Gastroesophageal sphincter (tissue), 3 donors: ENCODE data around the gene DGKK.

Source experiments
- EP300 ChIP-seq: sonication (generic); formaldehyde crosslinking; IDR thresholded peaks from one replicate; pipeline ENCODE4 v1.6.1; 2017; ENCODE audit warnings: antibody characterized with exemption, mild to moderate bottlenecking
- POLR2A ChIP-seq, 2 donors: fragments of 450-650 bp; IDR thresholded peaks; one replicate each; pipeline ENCODE4 v1.6.1; 2017; ENCODE audit warnings: antibody characterized with exemption in 2 of 2, mild to moderate bottlenecking in 2 of 2, moderate library complexity in 1 of 2
- POLR2AphosphoS5 ChIP-seq: sonication (generic); formaldehyde crosslinking; IDR thresholded peaks from one replicate; pipeline ENCODE4 v1.6.1; 2017; ENCODE audit warnings: antibody characterized with exemption
- TF ChIP-seq, protein P1 (sequence below), 4 experiments: fragments of 200-600 bp in 2 of 4; fragments of 450-650 bp in 2 of 4; sonication (generic) in 1 of 4; IDR thresholded peaks; one replicate each; pipeline ENCODE4 v1.5.1; 2017 to 2019; ENCODE audit warnings: antibody characterized with exemption in 4 of 4, mild to moderate bottlenecking in 2 of 4, moderate library complexity in 2 of 4

DNA sequence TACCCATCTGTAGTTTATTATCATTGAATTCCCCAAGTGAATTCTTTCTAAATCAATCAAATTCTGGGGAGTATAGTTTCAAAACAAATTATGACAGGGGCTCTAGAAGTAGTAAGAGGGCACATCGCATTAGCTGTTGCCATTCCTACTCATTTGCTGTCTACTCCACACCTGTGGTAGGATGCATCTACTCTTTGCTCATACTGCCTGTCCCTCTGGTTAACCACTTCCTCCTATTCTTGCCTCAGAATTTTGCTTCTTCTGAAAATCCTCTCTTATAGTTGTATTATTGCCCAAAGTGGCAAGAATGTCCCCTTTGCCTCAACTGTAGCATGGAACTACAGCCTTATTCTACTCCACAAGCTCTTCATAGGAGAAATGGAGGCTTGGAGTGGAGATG lies 12.7 kb upstream of the DGKK start:
- TF ChIP-seq, protein P1, sequence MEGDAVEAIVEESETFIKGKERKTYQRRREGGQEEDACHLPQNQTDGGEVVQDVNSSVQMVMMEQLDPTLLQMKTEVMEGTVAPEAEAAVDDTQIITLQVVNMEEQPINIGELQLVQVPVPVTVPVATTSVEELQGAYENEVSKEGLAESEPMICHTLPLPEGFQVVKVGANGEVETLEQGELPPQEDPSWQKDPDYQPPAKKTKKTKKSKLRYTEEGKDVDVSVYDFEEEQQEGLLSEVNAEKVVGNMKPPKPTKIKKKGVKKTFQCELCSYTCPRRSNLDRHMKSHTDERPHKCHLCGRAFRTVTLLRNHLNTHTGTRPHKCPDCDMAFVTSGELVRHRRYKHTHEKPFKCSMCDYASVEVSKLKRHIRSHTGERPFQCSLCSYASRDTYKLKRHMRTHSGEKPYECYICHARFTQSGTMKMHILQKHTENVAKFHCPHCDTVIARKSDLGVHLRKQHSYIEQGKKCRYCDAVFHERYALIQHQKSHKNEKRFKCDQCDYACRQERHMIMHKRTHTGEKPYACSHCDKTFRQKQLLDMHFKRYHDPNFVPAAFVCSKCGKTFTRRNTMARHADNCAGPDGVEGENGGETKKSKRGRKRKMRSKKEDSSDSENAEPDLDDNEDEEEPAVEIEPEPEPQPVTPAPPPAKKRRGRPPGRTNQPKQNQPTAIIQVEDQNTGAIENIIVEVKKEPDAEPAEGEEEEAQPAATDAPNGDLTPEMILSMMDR (IDR thresholded peaks at IDR 0.05): no peak
- no peak for TF ChIP-seq POLR2A (IDR thresholded peaks at IDR 0.05)
- TF ChIP-seq POLR2AphosphoS5: no peak
- no peak for TF ChIP-seq EP300
